Measurements from ENCODE around the gene CCNK.

Gene CCNK

DNA sequence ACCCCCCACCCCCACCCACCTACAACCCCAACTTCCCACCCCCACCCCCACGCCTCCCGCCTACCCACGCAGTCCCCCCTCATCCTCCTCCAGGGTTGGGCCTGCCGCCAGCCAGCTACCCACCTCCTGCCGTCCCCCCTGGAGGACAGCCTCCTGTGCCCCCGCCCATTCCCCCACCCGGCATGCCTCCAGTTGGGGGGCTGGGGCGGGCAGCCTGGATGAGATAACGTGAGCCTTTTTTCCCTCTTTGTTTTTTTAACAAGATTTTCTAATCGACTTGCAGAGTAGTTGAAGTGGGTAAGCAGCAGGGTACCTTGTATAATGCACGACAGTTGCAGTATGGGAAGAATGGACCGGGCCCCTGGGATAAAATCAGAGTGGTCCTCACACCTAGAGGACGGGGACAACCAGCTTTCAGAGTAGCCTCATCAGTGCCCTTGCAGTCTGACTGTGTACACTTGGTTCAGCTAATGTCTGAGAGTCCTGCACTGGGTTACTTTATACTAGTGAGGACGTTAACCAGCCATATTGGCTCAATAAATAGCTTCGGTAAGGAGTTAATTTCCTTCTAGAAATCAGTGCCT is 29.4 kb downstream of the CCNK start:
- H3K9me3 ChIP-seq (ENCODE audit: insufficient read depth, low read length, severe bottlenecking) = no peaks in the 10 kb centered on the region
- no peaks in the 10 kb centered on the region for H3K79me2 ChIP-seq (ENCODE audit: insufficient read depth, low read length)
- no peak overlapping the region for H3K27ac ChIP-seq (ENCODE audit: low read length)
- peaks cover 20% of the 10 kb centered on the region for H4K20me1 ChIP-seq (ENCODE audit: insufficient read depth, low read length)
- DNase-seq (peak; percentile 2), ATAC-seq (ENCODE audit: insufficient read depth, low read depth) (no peak)
- H3K4me2 ChIP-seq (ENCODE audit: insufficient read depth, low read length) = no peak overlapping the region
- H2AFZ ChIP-seq (ENCODE audit: low read depth, low read length) = no peak overlapping the region
- TF ChIP-seq EZH2 (IDR thresholded peaks at IDR 0.05; ENCODE audit: borderline replicate concordance, low read depth, low read length, severe bottlenecking) = no peak
- TF ChIP-seq, protein P1, sequence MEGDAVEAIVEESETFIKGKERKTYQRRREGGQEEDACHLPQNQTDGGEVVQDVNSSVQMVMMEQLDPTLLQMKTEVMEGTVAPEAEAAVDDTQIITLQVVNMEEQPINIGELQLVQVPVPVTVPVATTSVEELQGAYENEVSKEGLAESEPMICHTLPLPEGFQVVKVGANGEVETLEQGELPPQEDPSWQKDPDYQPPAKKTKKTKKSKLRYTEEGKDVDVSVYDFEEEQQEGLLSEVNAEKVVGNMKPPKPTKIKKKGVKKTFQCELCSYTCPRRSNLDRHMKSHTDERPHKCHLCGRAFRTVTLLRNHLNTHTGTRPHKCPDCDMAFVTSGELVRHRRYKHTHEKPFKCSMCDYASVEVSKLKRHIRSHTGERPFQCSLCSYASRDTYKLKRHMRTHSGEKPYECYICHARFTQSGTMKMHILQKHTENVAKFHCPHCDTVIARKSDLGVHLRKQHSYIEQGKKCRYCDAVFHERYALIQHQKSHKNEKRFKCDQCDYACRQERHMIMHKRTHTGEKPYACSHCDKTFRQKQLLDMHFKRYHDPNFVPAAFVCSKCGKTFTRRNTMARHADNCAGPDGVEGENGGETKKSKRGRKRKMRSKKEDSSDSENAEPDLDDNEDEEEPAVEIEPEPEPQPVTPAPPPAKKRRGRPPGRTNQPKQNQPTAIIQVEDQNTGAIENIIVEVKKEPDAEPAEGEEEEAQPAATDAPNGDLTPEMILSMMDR (IDR thresholded peaks at IDR 0.05; ENCODE audit: borderline replicate concordance, extremely low read depth, low read length, poor library complexity, severe bottlenecking) = no peak
- H3K36me3 ChIP-seq (ENCODE audit: insufficient read depth, low read length) = peaks cover 80% of the 10 kb centered on the region
- H3K9ac ChIP-seq (ENCODE audit: low read depth, low read length) = no peak overlapping the region
- H3K27me3 ChIP-seq (ENCODE audit: insufficient read depth, low read length, poor library complexity) = no peaks in the 10 kb centered on the region
- H3K4me3 ChIP-seq (ENCODE audit: low read depth in 1 of 2, low read length in 2 of 2) = no peak overlapping the region
- H3K4me1 ChIP-seq (ENCODE audit: insufficient read depth, low read length) = no peaks in the 10 kb centered on the region

DNA sequence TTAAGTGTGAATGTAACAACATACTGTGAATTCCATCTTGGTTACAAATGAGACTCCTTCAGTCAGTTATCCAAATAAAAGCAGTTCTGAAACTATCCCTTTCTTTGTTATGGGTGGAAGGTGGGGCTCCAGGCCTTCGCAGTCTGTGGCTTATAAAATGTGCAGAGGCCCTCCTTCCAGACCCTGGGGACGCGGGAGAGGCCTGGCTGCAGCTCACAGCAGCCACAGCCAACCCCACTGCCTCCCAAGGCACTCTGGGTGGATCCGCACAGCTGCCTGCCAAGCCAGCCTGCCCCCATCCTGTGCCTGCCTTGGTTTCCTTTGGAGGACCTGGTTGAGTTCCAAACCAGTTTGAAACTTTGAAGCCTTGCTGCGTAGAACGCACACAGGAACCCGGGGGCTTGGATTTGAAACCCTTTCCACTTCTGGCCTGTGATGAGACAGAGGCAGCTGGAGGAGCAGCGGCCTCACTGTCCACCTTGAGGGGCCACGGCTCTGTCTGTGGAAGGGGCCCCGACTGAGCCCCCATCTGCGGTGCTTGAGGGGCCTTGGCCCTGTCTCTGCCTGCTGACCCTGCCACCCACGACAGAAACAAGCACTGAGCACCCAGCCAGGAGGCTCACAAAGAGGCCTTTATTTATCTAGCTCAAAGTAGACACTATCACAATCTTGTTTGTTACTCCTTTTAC is 30.4 kb downstream of the CCNK start:
- H3K36me3 ChIP-seq (ENCODE audit: insufficient read depth, low read length) = peaks cover 71% of the 10 kb centered on the region
- H3K27ac ChIP-seq (ENCODE audit: low read length) = no peak overlapping the region
- DNase-seq (peak; percentile 5), ATAC-seq (ENCODE audit: insufficient read depth, low read depth) (no peak)
- TF ChIP-seq, protein P1 (IDR thresholded peaks at IDR 0.05; ENCODE audit: borderline replicate concordance, extremely low read depth, low read length, poor library complexity, severe bottlenecking) = no peak
- TF ChIP-seq EZH2 (IDR thresholded peaks at IDR 0.05; ENCODE audit: borderline replicate concordance, low read depth, low read length, severe bottlenecking) = no peak
- H3K79me2 ChIP-seq (ENCODE audit: insufficient read depth, low read length) = no peaks in the 10 kb centered on the region
- no peak overlapping the region for H3K9ac ChIP-seq (ENCODE audit: low read depth, low read length)
- no peak overlapping the region for H3K4me2 ChIP-seq (ENCODE audit: insufficient read depth, low read length)
- H3K4me1 ChIP-seq (ENCODE audit: insufficient read depth, low read length) = no peaks in the 10 kb centered on the region
- no peaks in the 10 kb centered on the region for H3K9me3 ChIP-seq (ENCODE audit: insufficient read depth, low read length, severe bottlenecking)
- no peak overlapping the region for H3K4me3 ChIP-seq (ENCODE audit: low read depth in 1 of 2, low read length in 2 of 2)
- H2AFZ ChIP-seq (ENCODE audit: low read depth, low read length) = no peak overlapping the region
- H4K20me1 ChIP-seq (ENCODE audit: insufficient read depth, low read length) = peaks cover 24% of the 10 kb centered on the region
- no peaks in the 10 kb centered on the region for H3K27me3 ChIP-seq (ENCODE audit: insufficient read depth, low read length, poor library complexity)

DNA sequence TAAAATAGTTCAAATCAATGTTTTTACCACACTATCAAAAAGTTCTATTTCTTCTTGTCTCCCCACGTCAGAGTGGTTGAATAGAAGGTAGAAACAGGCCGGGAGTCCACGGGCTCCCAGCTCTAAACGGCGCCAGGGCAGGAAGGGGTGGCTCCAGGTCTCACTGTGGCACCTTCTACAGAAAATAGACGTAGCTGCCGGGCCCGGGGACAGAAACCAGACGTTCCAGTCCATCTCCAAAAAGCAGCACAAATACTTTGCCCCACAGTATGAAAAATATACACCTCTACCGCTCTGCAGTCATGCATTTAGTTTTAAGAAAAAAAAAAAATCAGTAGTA is 30.9 kb downstream of the CCNK start:
- ATAC-seq (ENCODE audit: insufficient read depth, low read depth) (no peak), DNase-seq (peak; percentile 3)
- no peak overlapping the region for H3K27ac ChIP-seq (ENCODE audit: low read length)
- no peaks in the 10 kb centered on the region for H3K9me3 ChIP-seq (ENCODE audit: insufficient read depth, low read length, severe bottlenecking)
- H3K79me2 ChIP-seq (ENCODE audit: insufficient read depth, low read length) = no peaks in the 10 kb centered on the region
- peaks cover 29% of the 10 kb centered on the region for H4K20me1 ChIP-seq (ENCODE audit: insufficient read depth, low read length)
- no peak overlapping the region for H2AFZ ChIP-seq (ENCODE audit: low read depth, low read length)
- H3K4me2 ChIP-seq (ENCODE audit: insufficient read depth, low read length) = no peak overlapping the region
- H3K4me3 ChIP-seq (ENCODE audit: low read depth in 1 of 2, low read length in 2 of 2) = no peak overlapping the region
- no peak for TF ChIP-seq EZH2 (IDR thresholded peaks at IDR 0.05; ENCODE audit: borderline replicate concordance, low read depth, low read length, severe bottlenecking)
- TF ChIP-seq, protein P1 (IDR thresholded peaks at IDR 0.05; ENCODE audit: borderline replicate concordance, extremely low read depth, low read length, poor library complexity, severe bottlenecking) = no peak
- H3K9ac ChIP-seq (ENCODE audit: low read depth, low read length) = no peak overlapping the region
- peaks cover 66% of the 10 kb centered on the region for H3K36me3 ChIP-seq (ENCODE audit: insufficient read depth, low read length)
- H3K4me1 ChIP-seq (ENCODE audit: insufficient read depth, low read length) = no peaks in the 10 kb centered on the region
- no peaks in the 10 kb centered on the region for H3K27me3 ChIP-seq (ENCODE audit: insufficient read depth, low read length, poor library complexity)
